Astrocyte (in vitro differentiated cells and primary cell): ENCODE data around the gene PTPRM. TPM values are rescaled to one million over a fixed set of nuclear protein-coding genes. Genes with fewer than 3 reads are reported as not detected.

Experiments
- DNase-seq: peaks from one replicate; pipeline ENCODE4 v3.0.0-alpha.2; 2010; ENCODE audit warnings: low read depth
- FAIRE-seq: peaks from 2 replicates; lab custom pipeline; 2011; peaks lifted over from hg19 to GRCh38; lab: Jason Lieb, UNC
- H2AFZ ChIP-seq: 2 replicates; pipeline ENCODE4 v1.6.0; 2012; ENCODE audit warnings: low read depth, low read length, inconsistent platforms
- H3K27ac ChIP-seq: 2 replicates; pipeline ENCODE4 v1.5.1; 2011; ENCODE audit warnings: low read depth, low read length, inconsistent platforms
- H3K27me3 ChIP-seq: 2 replicates; pipeline ENCODE4 v1.6.0; 2011; ENCODE audit warnings: low read length, inconsistent platforms; ENCODE audit not compliant: insufficient read depth
- H3K36me3 ChIP-seq: 2 replicates; pipeline ENCODE4 v1.5.1; 2011; ENCODE audit warnings: low read length, inconsistent platforms; ENCODE audit not compliant: insufficient read depth
- H3K4me1 ChIP-seq: 2 replicates; pipeline ENCODE4 v1.5.1; 2011; ENCODE audit warnings: low read length, inconsistent platforms; ENCODE audit not compliant: insufficient read depth
- H3K4me2 ChIP-seq: 2 replicates; pipeline ENCODE4 v1.6.0; 2012; ENCODE audit warnings: low read length, inconsistent platforms
- H3K4me3 ChIP-seq: 2 replicates; pipeline ENCODE4 v1.5.1; 2011; ENCODE audit warnings: low read depth, mild to moderate bottlenecking, low read length, inconsistent platforms; ENCODE audit not compliant: insufficient read depth
- H3K79me2 ChIP-seq: 2 replicates; pipeline ENCODE4 v1.6.0; 2012; ENCODE audit warnings: mild to moderate bottlenecking, low read length, inconsistent platforms; ENCODE audit not compliant: insufficient read depth
- H3K9ac ChIP-seq: 2 replicates; pipeline ENCODE4 v1.6.0; 2012; ENCODE audit warnings: mild to moderate bottlenecking, low read length, inconsistent platforms
- H3K9me3 ChIP-seq: 2 replicates; pipeline ENCODE4 v1.5.1; 2012; ENCODE audit warnings: low read depth, mild to moderate bottlenecking, low read length, inconsistent platforms; ENCODE audit not compliant: insufficient read depth
- H4K20me1 ChIP-seq: 2 replicates; pipeline ENCODE4 v1.6.0; 2012; ENCODE audit warnings: low read length, inconsistent platforms; ENCODE audit not compliant: insufficient read depth
- H3K27ac Mint-ChIP-seq: one replicate; pipeline ENCODE4 v1.8.0; 2021; ENCODE audit warnings: mild to moderate bottlenecking, mixed read lengths; ENCODE audit not compliant: unreplicated experiment
- H3K27me3 Mint-ChIP-seq: one replicate; pipeline ENCODE4 v1.8.0; 2021; ENCODE audit warnings: low read depth, mixed read lengths; ENCODE audit not compliant: unreplicated experiment
- H3K36me3 Mint-ChIP-seq: one replicate; pipeline ENCODE4 v1.8.0; 2021; ENCODE audit warnings: low read depth, mixed read lengths; ENCODE audit not compliant: unreplicated experiment
- H3K4me1 Mint-ChIP-seq: one replicate; pipeline ENCODE4 v1.8.0; 2021; ENCODE audit warnings: low read depth, mixed read lengths; ENCODE audit not compliant: unreplicated experiment
- H3K4me3 Mint-ChIP-seq: one replicate; pipeline ENCODE4 v1.8.0; 2021; ENCODE audit warnings: mild to moderate bottlenecking, moderate library complexity, mixed read lengths; ENCODE audit not compliant: unreplicated experiment
- H3K9me3 Mint-ChIP-seq: one replicate; pipeline ENCODE4 v1.8.0; 2021; ENCODE audit warnings: mild to moderate bottlenecking, mixed read lengths; ENCODE audit not compliant: unreplicated experiment
- EZH2 ChIP-seq: IDR thresholded peaks from 2 replicates; pipeline ENCODE4 v1.6.1; 2012; ENCODE audit warnings: mild to moderate bottlenecking, low read length, inconsistent platforms; ENCODE audit not compliant: insufficient read depth
- total RNA-seq: library from RNA; stranded (reverse); gene quantifications from 2 replicates; pipeline ENCODE4 v1.2.1, GENCODE V29; 2021
- TF ChIP-seq, protein P1 (sequence below): IDR thresholded peaks from 2 replicates; pipeline ENCODE4 v1.5.1; 2011; ENCODE audit warnings: low read depth, mild to moderate bottlenecking, inconsistent platforms, low read length, moderate library complexity; ENCODE audit not compliant: insufficient read depth

The PTPRM gene
- total RNA-seq, 1 donor from 2014 or later = 59.6 TPM

DNA sequence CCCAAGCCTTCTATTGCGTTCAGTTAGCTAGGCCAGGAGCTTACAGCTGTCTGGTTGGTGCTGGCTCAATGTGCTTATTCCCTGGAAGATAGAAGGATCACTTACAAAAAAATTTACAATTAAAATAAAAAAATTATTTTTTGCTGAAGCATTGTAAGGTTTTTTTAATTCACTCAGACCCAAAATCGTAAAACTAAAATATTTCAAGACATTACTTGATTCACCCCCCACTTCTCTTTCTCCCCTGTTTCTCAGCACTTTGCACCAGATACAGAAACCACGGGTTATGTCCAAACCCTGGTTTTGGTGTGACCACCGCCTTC lies 911 bp upstream of the PTPRM start:
- peaks cover 15% of the 10 kb centered on the region for H4K20me1 ChIP-seq
- no peaks in the 10 kb centered on the region for H3K9me3 ChIP-seq
- Mint-ChIP-seq H3K36me3 (no peaks in the 10 kb centered on the region), H3K27ac (peak overlapping the region; percentile 75), H3K9me3 (peaks cover 4% of the 10 kb centered on the region), H3K4me3 (peak overlapping the region; percentile 91), H3K27me3 (peaks cover 6% of the 10 kb centered on the region), H3K4me1 (peaks cover 13% of the 10 kb centered on the region)
- H3K4me3 ChIP-seq = peak overlapping the region; percentile 81
- DNase-seq (no peak), FAIRE-seq (no peak)
- H3K79me2 ChIP-seq = peaks cover 35% of the 10 kb centered on the region
- H3K36me3 ChIP-seq = no peaks in the 10 kb centered on the region
- H3K4me2 ChIP-seq = peak overlapping the region; percentile 93
- H3K27ac ChIP-seq = peak overlapping the region; percentile 90
- peaks cover 3% of the 10 kb centered on the region for H3K4me1 ChIP-seq
- TF ChIP-seq, protein P1, sequence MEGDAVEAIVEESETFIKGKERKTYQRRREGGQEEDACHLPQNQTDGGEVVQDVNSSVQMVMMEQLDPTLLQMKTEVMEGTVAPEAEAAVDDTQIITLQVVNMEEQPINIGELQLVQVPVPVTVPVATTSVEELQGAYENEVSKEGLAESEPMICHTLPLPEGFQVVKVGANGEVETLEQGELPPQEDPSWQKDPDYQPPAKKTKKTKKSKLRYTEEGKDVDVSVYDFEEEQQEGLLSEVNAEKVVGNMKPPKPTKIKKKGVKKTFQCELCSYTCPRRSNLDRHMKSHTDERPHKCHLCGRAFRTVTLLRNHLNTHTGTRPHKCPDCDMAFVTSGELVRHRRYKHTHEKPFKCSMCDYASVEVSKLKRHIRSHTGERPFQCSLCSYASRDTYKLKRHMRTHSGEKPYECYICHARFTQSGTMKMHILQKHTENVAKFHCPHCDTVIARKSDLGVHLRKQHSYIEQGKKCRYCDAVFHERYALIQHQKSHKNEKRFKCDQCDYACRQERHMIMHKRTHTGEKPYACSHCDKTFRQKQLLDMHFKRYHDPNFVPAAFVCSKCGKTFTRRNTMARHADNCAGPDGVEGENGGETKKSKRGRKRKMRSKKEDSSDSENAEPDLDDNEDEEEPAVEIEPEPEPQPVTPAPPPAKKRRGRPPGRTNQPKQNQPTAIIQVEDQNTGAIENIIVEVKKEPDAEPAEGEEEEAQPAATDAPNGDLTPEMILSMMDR = no peak
- no peak for TF ChIP-seq EZH2
- H2AFZ ChIP-seq = peak overlapping the region; percentile 90
- H3K9ac ChIP-seq = peak overlapping the region; percentile 90
- H3K27me3 ChIP-seq = no peaks in the 10 kb centered on the region

DNA sequence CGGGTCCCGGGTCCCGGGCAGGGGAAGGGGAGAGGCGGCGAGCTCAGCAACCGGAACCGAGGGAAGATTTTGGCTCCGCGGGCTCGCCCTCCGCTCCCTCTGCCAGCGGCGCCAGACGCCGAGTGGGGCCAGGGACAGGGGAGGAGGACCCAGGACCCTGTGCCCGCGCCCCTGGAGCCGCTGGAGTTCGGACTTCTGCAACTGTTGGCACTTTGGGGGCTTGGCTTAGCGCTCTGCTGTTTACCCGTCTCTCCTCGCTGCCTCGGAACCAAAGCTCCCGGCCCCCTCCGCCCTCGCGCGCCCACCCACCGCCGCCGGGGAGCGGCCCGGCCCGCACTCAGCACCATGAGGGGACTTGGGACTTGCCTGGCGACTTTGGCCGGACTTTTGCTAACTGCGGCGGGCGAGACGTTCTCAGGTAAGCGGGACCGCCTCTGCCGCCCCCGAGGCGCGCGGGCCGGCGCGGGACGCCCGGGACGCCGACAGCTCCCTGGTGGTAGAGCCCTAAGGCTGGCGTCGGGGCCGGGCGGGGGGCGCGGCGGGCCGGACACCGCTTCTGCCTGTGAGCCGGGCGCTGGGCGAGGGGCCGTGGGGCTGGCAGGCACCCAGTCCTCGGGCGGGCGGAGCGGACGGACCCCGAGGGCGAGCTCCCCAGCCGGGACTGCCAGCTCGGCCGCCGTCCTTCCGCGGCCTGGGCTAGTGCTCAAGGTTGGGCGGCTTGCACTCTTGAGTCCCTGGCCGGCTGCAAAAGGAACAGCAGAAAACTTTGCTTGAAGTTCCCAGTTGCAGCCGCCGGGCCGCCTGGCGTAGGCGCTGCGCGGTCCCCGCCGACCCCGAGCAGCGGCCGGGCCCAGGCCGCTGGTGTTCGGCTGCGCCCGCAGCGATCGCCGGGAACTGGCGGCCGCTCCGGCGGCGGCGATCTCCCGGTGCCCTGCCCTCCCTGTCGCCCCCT lies 634 bp downstream of the PTPRM start:
- H3K27ac ChIP-seq = peak overlapping the region; percentile 83

More for the DNA sequence above, 634 bp downstream of the PTPRM start:
- no peaks in the 10 kb centered on the region for H3K36me3 ChIP-seq
- peak overlapping the region; percentile 90 for H3K9ac ChIP-seq
- no peak overlapping the region for H3K27ac Mint-ChIP-seq
- H3K4me3 ChIP-seq = peak overlapping the region; percentile 81
- H3K9me3 ChIP-seq = no peaks in the 10 kb centered on the region
- H3K9me3 Mint-ChIP-seq = peaks cover 4% of the 10 kb centered on the region
- FAIRE-seq (no peak), DNase-seq (peak; percentile 65)
- peak overlapping the region; percentile 67 for H2AFZ ChIP-seq
- H3K27me3 Mint-ChIP-seq = peaks cover 6% of the 10 kb centered on the region
- H3K4me1 ChIP-seq = peaks cover 10% of the 10 kb centered on the region
- peaks cover 11% of the 10 kb centered on the region for H3K4me1 Mint-ChIP-seq
- peak overlapping the region; percentile 79 for H3K4me3 Mint-ChIP-seq
- H3K4me2 ChIP-seq = peak overlapping the region; percentile 93
- H3K79me2 ChIP-seq = peaks cover 50% of the 10 kb centered on the region
- H3K27me3 ChIP-seq = no peaks in the 10 kb centered on the region
- H4K20me1 ChIP-seq = peaks cover 15% of the 10 kb centered on the region
- no peak for TF ChIP-seq EZH2
- TF ChIP-seq, protein P1 = no peak
- no peaks in the 10 kb centered on the region for H3K36me3 Mint-ChIP-seq
